Activated CD4-positive, alpha-beta memory T cell treated with anti-CD3 and anti-CD28 coated beads, Interleukin-2, amount 10 ng/mL, durations not matched to agents 7 days and 5 days (primary cell): ENCODE measurements around the gene HIPK2. TPM values are rescaled to one million over a fixed set of nuclear protein-coding genes. Genes with fewer than 3 reads are reported as not detected.

Experiments
- CTCF ChIA-PET: fragments of 350-600 bp; sonication (Branson Sonifier 250); formaldehyde crosslinking; loops from one replicate; lab custom pipeline; 2021; ENCODE audit warnings: antibody characterized with exemption, inconsistent platforms; lab: Charles Lee
- POLR2A ChIA-PET: fragments of 350-600 bp; sonication (Branson Sonifier 250); formaldehyde crosslinking; loops from one replicate; lab custom pipeline; 2021; ENCODE audit warnings: antibody characterized with exemption; lab: Charles Lee
- DNase-seq: peaks from one replicate; pipeline ENCODE4 v3.0.0-alpha.2; 2020
- H3K27ac Mint-ChIP-seq: one replicate; pipeline ENCODE4 v1.8.0; 2021; ENCODE audit warnings: mild to moderate bottlenecking, mixed read lengths
- H3K27me3 Mint-ChIP-seq: one replicate; pipeline ENCODE4 v1.8.0; 2021; ENCODE audit warnings: mixed read lengths
- H3K36me3 Mint-ChIP-seq: one replicate; pipeline ENCODE4 v1.8.0; 2021; ENCODE audit warnings: low read depth, mixed read lengths
- H3K4me1 Mint-ChIP-seq: one replicate; pipeline ENCODE4 v1.8.0; 2021; ENCODE audit warnings: mixed read lengths
- H3K4me3 Mint-ChIP-seq: one replicate; pipeline ENCODE4 v1.8.0; 2021; ENCODE audit warnings: mild to moderate bottlenecking, mixed read lengths
- H3K9me3 Mint-ChIP-seq: one replicate; pipeline ENCODE4 v1.8.0; 2021; ENCODE audit warnings: mixed read lengths
- total RNA-seq, 2 experiments: library from RNA; stranded (reverse); gene quantifications; one replicate each; pipeline ENCODE4 v1.2.3, GENCODE V29; 2021

The HIPK2 gene
- total RNA-seq, 2 experiments from 2014 or later: 24.0 to 25.2 TPM

DNA sequence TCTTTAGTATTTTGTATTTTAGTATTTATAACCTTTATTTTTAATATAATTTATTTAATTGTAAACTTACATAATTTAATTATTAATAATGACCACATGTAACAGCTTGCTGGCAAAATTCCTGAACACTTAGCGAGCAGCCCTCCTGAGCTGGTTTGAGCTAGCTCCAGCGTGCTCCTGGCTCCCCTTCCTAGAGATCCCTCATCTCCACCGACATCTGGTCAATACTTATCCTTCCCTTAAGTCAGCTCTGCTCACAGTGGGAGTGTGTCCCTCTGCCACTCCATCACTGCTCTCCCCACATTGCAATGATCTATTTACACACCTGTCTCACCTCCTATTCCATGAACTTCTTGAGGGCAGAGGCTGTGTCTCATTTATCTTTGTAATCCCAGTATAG lies 30.6 kb upstream of the HIPK2 start:
- peaks cover 2% of the 10 kb centered on the region for H3K27me3 Mint-ChIP-seq
- ChIA-PET CTCF (no interaction called here), POLR2A (no interaction called here)
- H3K36me3 Mint-ChIP-seq: peaks cover under 1% of the 10 kb centered on the region
- DNase-seq: no peak
- no peak overlapping the region for H3K4me3 Mint-ChIP-seq
- no peak overlapping the region for H3K27ac Mint-ChIP-seq
- H3K9me3 Mint-ChIP-seq: no peaks in the 10 kb centered on the region
- peaks cover 4% of the 10 kb centered on the region for H3K4me1 Mint-ChIP-seq

DNA sequence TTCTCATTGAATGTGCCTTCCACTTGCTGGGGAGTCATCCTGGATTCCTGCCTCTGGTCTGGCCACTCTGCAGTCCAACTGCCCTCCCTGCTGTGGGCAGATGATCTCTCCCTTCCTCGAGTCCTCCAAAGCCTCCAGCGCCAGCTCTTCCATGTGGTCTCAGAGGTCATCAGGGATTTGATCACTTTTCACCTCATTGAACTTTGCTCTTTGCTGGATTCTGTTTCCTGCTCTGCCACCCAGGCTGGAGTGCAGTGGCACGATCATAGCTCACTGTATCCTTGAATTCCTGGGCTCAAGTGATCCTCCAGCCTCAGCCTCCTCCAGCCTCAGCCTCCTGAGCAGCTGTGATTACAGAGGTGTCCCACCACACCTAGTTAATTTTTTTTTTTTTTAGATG lies 29.2 kb upstream of the HIPK2 start:
- H3K27me3 Mint-ChIP-seq: peaks cover 7% of the 10 kb centered on the region
- POLR2A ChIA-PET: no interaction called here

DNA sequence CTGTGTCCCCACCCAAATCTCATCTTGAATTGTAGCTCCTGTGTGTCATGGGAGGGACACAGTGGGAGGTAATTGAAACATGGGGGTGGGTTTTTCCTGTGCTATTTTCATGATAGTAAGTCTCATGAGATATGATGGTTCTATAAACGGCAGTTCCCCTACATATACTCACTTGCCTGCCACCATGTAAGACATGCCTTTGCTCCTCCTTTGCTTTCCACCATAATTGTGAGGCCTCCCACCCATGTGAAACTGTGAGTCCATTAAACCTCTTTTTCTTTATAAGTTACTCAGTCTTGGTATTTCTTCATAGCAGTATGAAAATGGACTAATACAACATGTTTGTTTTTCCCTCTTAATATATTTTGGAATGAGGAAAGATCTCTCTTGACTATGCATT lies 26.8 kb upstream of the HIPK2 start:
- Mint-ChIP-seq H3K36me3 (peaks cover 9% of the 10 kb centered on the region), H3K4me3 (no peak overlapping the region), H3K27me3 (peaks cover 7% of the 10 kb centered on the region), H3K4me1 (peaks cover 7% of the 10 kb centered on the region), H3K27ac (no peak overlapping the region), H3K9me3 (peaks cover 7% of the 10 kb centered on the region)
- no peak for DNase-seq
- ChIA-PET CTCF (no interaction called here), POLR2A (no interaction called here)

More for the DNA sequence above, 29.2 kb upstream of the HIPK2 start:
- CTCF ChIA-PET: no interaction called here
- H3K36me3 Mint-ChIP-seq: peaks cover 9% of the 10 kb centered on the region
- H3K4me1 Mint-ChIP-seq: peaks cover 3% of the 10 kb centered on the region
- no peak for DNase-seq
- no peak overlapping the region for H3K4me3 Mint-ChIP-seq
- H3K27ac Mint-ChIP-seq: no peak overlapping the region
- H3K9me3 Mint-ChIP-seq: peaks cover 7% of the 10 kb centered on the region

DNA sequence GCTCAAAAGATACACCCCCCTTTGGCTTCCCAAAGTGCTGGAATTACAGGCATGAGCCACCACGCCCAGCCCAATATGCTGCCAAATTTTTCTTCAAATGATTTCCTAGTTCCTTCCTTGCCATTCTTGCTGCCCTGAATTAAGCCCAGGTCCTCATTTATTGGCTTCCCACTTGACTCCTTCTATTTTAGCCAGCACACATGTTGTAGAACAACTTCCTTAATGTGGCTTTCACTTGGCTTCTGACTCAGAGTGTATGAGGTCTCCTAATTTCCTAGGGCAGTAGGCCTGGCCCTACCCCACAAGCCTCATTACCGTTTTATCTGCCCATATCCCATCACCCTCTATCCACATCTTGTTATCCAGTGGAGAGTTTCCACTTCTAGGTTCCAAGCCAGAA lies 21.8 kb upstream of the HIPK2 start:
- no peak overlapping the region for H3K4me3 Mint-ChIP-seq
- H3K4me1 Mint-ChIP-seq: peaks cover 20% of the 10 kb centered on the region
- CTCF ChIA-PET: interaction anchor here (0.6 kb wide), 1 partner anchor 198 kb away, joined by 5 read pairs; no protein-coding TSS in a partner anchor
- H3K36me3 Mint-ChIP-seq: peaks cover 12% of the 10 kb centered on the region
- H3K9me3 Mint-ChIP-seq: peaks cover 11% of the 10 kb centered on the region
- POLR2A ChIA-PET: no interaction called here
- no peak overlapping the region for H3K27ac Mint-ChIP-seq
- H3K27me3 Mint-ChIP-seq: peaks cover 8% of the 10 kb centered on the region
- no peak for DNase-seq

DNA sequence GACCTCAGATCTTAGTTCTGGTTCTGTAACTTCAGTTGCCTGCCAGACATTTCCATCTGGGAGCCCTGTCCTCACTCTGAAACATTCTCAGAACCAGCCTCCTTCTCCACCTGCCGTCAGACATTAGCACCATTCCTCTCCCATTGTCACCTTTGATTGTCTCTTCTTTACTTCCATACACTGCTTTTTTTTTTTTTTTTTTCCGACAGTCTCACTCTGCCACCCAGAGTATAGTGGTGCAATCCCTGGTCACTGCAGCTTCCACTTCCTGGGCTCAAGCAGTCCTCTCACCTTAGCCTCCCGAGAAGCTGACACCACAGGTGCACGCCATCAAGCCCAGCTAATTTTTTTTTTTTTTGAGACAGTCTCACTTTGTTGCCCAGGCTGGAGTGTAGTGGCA lies 21.1 kb upstream of the HIPK2 start:
- peaks cover 12% of the 10 kb centered on the region for H3K36me3 Mint-ChIP-seq
- CTCF ChIA-PET: interaction anchor here (0.6 kb wide), 1 partner anchor 422 kb away, joined by 4 read pairs; no protein-coding TSS in a partner anchor
- POLR2A ChIA-PET: no interaction called here
- peaks cover 20% of the 10 kb centered on the region for H3K4me1 Mint-ChIP-seq
- H3K9me3 Mint-ChIP-seq: peaks cover 11% of the 10 kb centered on the region
- H3K27me3 Mint-ChIP-seq: peaks cover 8% of the 10 kb centered on the region
- H3K27ac Mint-ChIP-seq: no peak overlapping the region
- DNase-seq: no peak
- no peak overlapping the region for H3K4me3 Mint-ChIP-seq

DNA sequence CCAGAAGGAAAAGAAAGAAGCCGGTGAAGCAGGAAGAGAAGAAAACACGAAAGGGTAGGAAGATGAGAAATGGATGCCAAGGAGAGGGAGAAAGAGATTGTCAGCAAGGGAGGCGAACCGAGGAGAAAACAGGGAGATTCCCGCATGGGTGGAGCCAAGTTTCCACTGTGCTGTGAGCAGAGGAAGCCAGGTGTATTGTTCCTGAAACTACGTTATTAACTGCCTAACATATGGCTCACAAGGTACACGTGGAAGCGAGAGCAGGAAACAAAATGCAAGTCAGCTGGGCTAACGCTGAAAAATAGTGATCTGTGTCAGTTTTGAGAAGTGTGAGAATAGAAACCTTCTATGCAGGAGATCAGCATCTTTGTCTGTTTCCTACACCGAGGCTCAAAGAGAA lies 20.4 kb upstream of the HIPK2 start:
- CTCF ChIA-PET: no interaction called here
- peaks cover 11% of the 10 kb centered on the region for H3K9me3 Mint-ChIP-seq
- POLR2A ChIA-PET: no interaction called here
- no peak overlapping the region for H3K4me3 Mint-ChIP-seq
- no peak overlapping the region for H3K27ac Mint-ChIP-seq
- H3K4me1 Mint-ChIP-seq: peaks cover 20% of the 10 kb centered on the region
- no peak for DNase-seq
- H3K36me3 Mint-ChIP-seq: peaks cover 10% of the 10 kb centered on the region
- peaks cover 8% of the 10 kb centered on the region for H3K27me3 Mint-ChIP-seq

DNA sequence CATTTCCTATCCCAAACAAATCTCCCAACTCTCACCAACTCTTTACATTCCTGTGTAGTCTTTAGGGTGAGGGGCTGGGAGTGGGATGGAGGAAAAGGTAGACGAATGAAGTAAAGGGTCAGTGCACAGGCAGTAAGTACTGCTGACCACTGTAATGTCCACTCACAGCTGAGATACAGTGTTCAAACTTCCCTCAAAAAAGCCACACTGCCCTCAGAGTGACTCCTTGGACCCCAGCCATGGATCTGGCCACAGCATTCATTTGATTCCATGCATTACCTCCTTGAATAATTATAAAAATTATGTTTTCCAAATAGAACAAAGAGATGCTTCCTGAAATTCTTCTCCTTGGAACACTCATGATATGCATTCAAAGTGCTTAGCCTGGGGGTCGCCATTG lies 19.8 kb upstream of the HIPK2 start:
- DNase-seq: no peak
- Mint-ChIP-seq H3K4me3 (no peak overlapping the region), H3K4me1 (peaks cover 20% of the 10 kb centered on the region), H3K27me3 (peaks cover 3% of the 10 kb centered on the region), H3K36me3 (peaks cover 5% of the 10 kb centered on the region), H3K27ac (no peak overlapping the region), H3K9me3 (peaks cover 5% of the 10 kb centered on the region)
- ChIA-PET POLR2A (no interaction called here), CTCF (no interaction called here)

DNA sequence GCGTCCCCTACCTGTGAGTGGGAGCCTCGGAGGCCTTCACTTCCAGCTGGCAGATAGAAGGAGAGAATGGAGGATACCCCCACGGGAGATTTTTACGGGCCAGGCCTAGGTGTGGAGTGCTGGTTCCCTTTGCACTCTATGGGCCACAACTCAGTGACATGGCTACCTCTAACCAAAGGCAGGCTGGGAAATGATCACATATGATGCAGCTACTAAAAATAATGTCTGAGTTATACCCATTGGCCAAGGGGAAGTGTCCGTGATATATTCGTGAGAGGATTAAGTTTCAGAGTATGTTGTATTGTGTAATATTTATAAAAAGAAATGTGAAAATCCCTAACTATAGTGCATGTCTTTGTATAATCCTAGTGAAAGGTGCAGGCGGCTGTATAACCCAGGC lies 13.5 kb upstream of the HIPK2 start:
- H3K36me3 Mint-ChIP-seq: peaks cover 3% of the 10 kb centered on the region
- ChIA-PET CTCF (no interaction called here), POLR2A (no interaction called here)
- H3K27ac Mint-ChIP-seq: no peak overlapping the region
- no peak for DNase-seq
- H3K4me3 Mint-ChIP-seq: no peak overlapping the region
- peaks cover 7% of the 10 kb centered on the region for H3K27me3 Mint-ChIP-seq
- no peaks in the 10 kb centered on the region for H3K4me1 Mint-ChIP-seq
- peaks cover 3% of the 10 kb centered on the region for H3K9me3 Mint-ChIP-seq

DNA sequence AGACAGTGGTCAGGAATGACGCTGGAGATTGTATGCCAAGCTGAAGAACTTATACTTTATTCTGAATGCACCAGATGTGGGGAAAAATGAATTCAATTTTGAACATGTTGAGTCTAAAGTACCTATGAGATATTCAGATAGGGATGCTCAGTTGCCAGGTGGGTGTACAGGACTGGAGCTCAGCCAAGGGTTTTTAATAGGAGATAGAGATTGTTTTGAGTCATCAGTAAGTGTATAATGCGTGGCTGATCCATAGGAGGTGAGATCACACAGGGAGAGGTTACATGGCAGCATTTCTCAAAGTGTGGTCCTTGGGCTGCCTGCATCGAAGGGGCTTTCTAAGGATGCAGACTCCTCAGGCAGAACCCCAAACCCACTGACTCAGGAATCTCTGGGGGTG lies 6.8 kb upstream of the HIPK2 start:
- ChIA-PET CTCF (no interaction called here), POLR2A (no interaction called here)
- Mint-ChIP-seq H3K4me3 (no peak overlapping the region), H3K27ac (no peak overlapping the region), H3K9me3 (no peaks in the 10 kb centered on the region), H3K4me1 (no peaks in the 10 kb centered on the region), H3K36me3 (no peaks in the 10 kb centered on the region), H3K27me3 (peaks cover 15% of the 10 kb centered on the region)
- no peak for DNase-seq

DNA sequence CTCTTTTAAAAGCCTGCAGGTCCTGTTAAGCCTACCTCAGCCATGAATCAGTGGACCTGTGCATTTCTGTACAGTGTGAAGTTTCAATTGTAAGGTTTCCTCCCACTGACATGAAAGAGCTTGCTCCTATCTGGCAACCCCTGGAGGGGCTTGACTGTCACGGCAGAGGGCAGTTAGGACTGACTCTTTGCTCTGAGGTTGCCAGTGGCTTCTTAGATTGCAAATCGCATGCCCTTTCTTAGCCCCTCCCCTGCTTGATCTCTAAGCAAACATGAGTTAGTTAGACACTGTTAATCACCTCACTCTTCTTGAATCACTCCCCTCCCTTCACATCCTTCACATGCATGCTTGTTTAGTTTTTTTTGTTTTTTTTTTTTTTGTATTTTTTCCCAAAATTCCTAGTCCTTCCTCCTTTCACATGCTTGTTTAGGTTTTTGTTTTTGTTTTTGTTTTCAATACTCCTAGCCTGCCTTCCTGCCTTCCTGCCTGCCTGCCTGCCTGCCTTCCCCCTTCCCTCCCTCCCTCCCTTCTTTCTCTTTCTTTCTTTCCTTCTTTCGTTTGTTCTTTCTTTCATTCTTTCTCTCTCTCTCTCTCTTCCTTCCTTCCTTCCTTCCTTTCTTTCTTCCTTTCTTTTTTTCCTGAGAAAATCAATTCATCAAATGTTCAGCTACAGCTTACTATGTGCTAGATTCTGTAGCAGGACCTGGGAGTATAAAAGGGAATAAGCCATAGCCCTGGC lies 6.0 kb upstream of the HIPK2 start:
- no peaks in the 10 kb centered on the region for H3K36me3 Mint-ChIP-seq
- no peak for DNase-seq
- H3K27ac Mint-ChIP-seq: no peak overlapping the region
- H3K27me3 Mint-ChIP-seq: peaks cover 23% of the 10 kb centered on the region
- ChIA-PET POLR2A (interaction anchor here (0.6 kb wide), 1 partner anchor 347 kb away, joined by 3 read pairs; no protein-coding TSS in a partner anchor), CTCF (no interaction called here)
- no peak overlapping the region for H3K4me3 Mint-ChIP-seq
- peaks cover 4% of the 10 kb centered on the region for H3K4me1 Mint-ChIP-seq
- no peaks in the 10 kb centered on the region for H3K9me3 Mint-ChIP-seq

DNA sequence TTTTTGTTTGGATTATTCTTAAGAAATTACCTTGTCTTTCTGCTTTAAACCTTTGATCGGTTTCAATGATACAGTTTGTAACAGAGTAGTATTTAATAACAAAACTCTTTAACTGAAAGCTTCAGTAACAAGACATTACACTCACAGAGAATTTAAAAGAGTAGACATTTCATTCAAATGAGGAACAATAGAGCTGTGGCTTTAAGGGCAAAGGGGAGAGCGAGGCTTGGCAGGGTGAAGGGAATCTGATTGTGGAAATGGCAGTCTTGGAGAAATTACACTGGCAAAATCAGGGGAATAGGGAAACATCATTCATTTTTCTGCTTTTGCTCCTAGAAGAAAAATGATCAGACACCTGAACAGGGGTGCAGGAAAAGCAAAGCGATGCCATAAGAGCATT lies 5.1 kb upstream of the HIPK2 start:
- peaks cover 9% of the 10 kb centered on the region for H3K4me1 Mint-ChIP-seq
- no peak overlapping the region for H3K27ac Mint-ChIP-seq
- H3K9me3 Mint-ChIP-seq: no peaks in the 10 kb centered on the region
- no peaks in the 10 kb centered on the region for H3K36me3 Mint-ChIP-seq
- POLR2A ChIA-PET: no interaction called here
- H3K27me3 Mint-ChIP-seq: peaks cover 27% of the 10 kb centered on the region
- no peak overlapping the region for H3K4me3 Mint-ChIP-seq
- CTCF ChIA-PET: no interaction called here
- no peak for DNase-seq

DNA sequence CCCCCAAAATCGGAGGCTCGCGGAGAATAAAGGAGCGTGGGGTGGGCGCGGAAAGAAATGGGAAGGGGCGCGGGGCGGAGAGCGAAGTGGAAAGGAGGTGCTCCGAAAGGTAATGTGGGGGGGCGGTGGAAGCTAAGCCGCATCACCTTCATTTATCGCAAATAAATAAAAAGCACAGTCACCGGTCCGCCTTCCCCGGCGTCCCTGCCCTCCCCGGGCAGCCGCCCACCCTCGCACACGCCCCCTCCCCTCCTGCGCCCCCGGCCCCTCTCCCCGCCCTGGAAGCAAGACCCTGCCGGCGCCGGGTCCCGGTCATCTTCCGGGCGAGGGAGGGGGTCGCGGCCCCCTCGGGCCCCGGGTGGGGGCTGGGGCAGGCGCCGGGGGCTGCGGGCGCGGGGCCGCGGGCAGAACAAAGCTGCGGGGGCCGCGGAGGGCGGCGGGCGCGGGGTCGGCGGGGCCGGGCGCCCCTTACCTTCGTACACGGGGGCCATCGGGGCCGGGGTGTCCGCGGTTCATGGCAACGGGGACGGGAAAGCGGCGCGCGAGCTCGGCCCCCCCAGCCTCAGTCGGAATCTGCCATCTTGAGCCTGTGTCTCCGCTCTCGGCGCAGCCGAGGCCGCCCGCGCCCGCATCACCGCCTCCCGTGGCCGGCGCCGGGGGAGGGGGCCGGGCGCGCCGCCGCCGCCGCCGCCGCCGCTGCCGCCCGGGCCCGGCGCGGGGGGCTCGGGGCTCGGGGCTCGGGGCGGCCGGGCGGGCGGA lies 486 bp downstream of the HIPK2 start:
- POLR2A ChIA-PET: interaction anchor here (0.9 to 3.5 kb wide), 7 partner anchors 10 to 285 kb away, joined by 3 to 20 read pairs (median 3); partner anchors contain the start of gene PARP12
- CTCF ChIA-PET: interaction anchor here (0.7 to 4.0 kb wide), 3 partner anchors 9 to 131 kb away, joined by 3 to 30 read pairs (median 3); no protein-coding TSS in a partner anchor
- DNase-seq: peak; percentile 42

DNA sequence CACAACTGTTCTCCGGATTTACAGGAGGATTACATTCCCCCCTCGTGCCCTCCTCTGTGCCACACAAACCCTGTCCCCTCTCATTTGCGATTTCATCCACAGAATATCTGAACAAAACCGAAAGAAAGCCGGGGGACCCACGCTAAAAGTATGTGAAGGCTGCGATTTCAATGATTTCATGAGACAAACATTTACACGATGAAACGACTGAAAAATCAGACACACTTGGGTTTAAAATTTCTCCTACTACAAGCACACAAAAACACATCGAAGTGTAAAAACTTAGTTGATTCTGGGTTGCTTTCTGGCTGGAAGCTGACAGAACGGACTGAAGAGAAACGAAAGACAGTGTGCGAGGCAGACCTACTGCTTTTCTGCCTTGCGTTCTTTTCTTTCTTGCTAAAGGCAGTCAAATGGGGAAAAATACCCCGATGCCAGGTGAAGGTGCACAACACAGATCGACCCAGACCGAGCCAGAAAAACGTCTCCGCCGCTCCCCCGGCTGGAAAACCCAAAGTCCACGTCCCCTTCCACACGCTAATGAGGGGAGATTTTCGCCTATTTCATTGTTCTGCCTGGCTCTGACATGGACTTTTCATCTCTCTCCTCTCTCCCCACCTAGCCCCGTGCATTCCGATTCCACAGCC lies 1.2 kb downstream of the HIPK2 start:
- peaks cover 49% of the 10 kb centered on the region for H3K4me1 Mint-ChIP-seq
- no peaks in the 10 kb centered on the region for H3K9me3 Mint-ChIP-seq
- H3K27me3 Mint-ChIP-seq: peaks cover 21% of the 10 kb centered on the region
- ChIA-PET POLR2A (interaction anchor here (0.9 to 3.5 kb wide), 6 partner anchors 9 to 281 kb away, joined by 3 to 20 read pairs (median 4); no protein-coding TSS in a partner anchor), CTCF (interaction anchor here (0.7 to 4.0 kb wide), 3 partner anchors 14 to 130 kb away, joined by 3 to 30 read pairs (median 3); no protein-coding TSS in a partner anchor)
- H3K36me3 Mint-ChIP-seq: peaks cover 20% of the 10 kb centered on the region
- peak overlapping the region; percentile 96 for H3K27ac Mint-ChIP-seq
- peak; percentile 35 for DNase-seq
- H3K4me3 Mint-ChIP-seq: peak overlapping the region; percentile 98

More for the DNA sequence above, 486 bp downstream of the HIPK2 start:
- peaks cover 15% of the 10 kb centered on the region for H3K36me3 Mint-ChIP-seq
- H3K4me3 Mint-ChIP-seq: peak overlapping the region; percentile 98
- H3K27ac Mint-ChIP-seq: peak overlapping the region; percentile 96
- no peaks in the 10 kb centered on the region for H3K9me3 Mint-ChIP-seq
- peaks cover 44% of the 10 kb centered on the region for H3K4me1 Mint-ChIP-seq
- H3K27me3 Mint-ChIP-seq: peaks cover 23% of the 10 kb centered on the region
